ENCODE results near the gene RNF125.
"Not testable (repeated sequence)": the region's sequence is repeated elsewhere in the genome, so short reads cannot be mapped to it uniquely, and the experiment has no call there.

Gene RNF125

DNA sequence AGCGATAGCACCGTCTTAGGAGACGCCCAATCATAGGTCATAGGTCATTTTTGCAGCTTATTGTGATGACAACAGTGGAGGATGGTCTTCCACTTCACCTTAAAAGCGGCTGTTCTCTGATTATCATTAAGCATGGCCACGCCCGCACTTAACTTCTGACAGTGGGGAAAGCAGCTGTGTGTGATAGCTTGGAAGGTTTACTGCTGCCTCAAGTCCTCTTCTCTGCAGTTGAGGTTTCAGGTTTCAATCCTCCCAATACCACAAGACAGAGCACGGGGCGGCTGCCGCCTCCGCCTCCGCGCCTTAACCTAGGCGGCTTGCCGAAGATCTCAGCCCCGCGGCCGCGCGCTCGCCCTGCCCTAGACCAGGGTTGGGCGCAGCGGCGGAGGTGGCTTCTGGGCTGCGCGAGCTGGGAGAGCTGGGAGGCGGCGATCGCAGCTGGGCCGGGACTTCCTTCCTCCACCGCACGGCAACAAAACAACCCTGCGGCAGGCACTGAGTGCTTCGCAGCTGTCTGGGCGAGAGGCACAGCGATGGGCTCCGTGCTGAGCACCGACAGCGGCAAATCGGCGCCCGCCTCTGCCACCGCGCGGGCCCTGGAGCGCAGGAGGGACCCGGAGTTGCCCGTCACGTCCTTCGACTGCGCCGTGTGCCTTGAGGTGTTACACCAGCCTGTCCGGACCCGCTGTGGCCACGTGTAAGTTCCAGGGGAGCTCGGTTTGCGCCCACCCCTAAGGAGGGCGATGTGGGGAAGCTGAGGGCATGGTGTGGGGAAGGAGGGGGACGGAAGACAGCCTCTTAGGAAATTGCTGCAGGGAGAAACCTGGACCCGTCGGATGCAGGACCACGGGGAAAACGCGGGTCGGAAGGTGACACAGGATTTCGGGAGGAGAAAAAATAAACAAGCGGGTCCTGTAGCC, at the start of gene RNF125:
Gene RNF125 (plus strand): TSS at position 495 of the 920 bp plus-strand sequence. CDS start 39 bp downstream, at position 534.
- DNase-seq (ENCODE audit: low read depth): peak; percentile 60

DNA sequence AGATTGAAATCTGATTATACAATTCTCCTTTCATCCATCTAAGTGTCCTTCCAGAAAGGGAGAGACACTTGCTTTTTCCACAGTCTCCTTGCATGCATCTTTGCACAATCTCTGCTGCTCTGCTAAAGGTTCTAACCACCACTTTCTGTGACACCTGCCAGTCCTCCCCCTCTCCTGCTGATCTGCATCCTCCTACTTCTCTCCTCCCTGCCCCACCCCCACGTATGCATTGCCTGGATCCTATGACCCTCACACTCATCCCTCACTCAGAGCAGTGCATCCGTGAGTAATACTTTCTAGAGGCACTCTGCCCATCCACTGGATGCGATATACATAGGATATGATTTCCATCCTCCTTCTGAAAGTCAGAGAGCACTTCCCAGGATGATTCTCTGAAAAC, 48.0 kb upstream of the RNF125 start:
- no peak for DNase-seq (ENCODE audit: low read depth)

DNA sequence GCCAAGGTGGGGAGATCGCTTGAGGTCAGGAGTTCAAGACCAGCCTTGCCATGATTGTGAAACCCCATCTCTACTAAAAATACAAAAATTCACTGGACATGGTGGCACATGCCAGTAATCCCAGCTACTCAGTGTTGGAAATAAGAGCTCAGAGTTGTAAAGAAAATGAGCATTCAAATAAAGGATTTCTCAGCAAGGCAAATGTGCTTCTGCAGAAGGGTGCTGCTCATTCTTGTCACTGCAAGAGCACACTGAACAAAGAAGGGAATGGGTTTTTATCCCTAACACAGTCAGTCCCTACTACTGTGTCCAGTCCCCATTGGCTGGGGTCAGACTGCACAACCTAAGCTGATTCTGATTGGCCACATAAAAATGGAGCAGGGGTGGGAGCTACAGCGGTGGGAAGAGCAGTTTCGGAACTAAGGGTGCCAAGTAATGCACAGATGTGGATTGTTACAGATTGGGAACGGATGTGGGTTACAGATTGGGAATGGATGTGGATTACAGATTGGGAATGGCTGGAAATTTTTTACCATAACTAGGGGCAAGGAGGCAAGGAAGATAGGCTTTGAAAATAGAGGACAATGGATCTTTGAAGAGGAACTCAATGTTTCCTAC, 44.6 kb upstream of the RNF125 start:
- no peak for DNase-seq (ENCODE audit: low read depth)

DNA sequence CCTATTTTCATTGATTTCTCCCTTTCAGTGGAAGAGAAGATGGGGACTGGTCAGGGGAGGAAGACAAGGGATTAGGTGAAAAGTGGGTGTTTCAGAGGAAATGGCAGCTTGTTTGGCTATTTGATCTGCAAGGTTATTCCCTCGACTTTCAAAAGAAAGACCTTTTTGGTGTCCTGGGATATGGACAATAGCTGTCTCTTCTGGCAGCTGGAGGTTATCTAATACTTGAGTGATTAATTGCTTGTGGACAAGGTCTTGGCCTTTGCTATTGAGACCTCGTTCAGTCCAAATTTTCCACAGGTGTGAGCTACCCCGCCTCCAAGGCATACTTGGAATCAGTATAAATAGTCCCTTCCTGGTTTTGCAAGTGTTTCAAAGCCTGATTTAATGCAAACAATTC, 42.4 kb upstream of the RNF125 start:
- no peak for DNase-seq (ENCODE audit: low read depth)

DNA sequence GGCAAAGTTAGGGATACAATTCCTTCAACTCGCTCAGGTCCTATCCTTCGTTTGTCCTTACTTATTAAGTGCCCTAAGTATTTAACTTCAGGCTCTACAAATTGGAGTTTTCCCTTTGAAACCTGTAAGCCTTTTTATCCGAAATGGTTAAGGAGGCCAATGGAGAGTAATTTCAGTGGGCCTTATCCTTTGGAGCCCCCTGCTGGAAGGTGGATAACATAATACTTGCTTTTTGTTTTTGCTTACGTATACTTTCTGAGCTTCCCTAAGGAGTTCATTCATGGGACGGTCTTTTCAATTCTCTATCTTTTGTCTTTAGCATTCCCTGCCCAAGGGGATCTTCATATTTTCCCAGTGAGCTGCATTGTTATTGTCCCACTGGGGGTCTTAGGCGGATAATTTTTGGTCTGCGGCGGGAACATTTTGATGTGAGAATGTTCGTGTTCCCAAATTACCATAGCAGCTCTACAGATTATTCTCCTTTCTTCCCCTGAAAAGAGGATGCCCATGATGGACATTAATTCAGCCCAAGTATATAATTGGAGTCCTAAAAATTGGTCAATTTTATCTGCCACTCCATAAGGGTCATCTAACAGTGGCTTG, 41.3 kb upstream of the RNF125 start:
- peak; percentile 28 for DNase-seq (ENCODE audit: low read depth)

DNA sequence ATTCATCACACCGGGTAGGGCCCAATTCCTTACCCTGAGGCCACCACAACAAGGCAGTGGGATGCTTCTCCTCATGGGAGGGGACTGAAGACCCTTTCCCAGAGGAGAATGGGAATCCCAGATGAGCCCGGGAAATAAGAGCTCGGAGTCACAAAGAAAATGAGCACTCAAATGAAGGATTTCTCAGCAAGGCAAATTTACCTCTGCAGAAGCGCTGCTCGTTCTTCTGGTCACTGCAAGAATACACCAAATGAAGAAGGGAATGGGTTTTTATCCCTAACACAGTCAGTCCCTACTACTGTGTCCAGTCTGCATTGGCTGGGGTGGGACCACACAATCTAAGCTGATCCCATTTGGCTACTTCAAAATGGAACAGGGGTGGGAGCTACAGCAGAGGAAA, 40.0 kb upstream of the RNF125 start:
- no peak for DNase-seq (ENCODE audit: low read depth)

DNA sequence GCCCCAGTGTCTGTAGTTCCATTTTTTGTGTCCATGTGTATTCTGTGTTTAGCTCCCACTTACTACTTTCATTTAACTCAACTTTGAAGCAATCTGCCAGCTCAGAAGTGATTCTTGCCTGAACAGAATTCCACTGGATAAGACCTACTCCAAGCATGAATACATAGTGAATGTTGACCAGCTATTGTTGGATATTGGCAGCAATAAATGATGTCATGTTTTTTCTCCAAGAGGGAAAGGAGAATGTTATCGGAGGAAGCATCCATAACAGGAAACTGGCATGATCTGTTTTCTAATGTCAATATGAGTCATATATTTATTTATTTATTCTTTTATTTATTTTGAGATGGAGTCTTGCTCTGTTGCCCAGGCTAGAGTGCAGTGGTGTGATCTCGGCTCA, 38.9 kb upstream of the RNF125 start:
- DNase-seq (ENCODE audit: low read depth): no peak

DNA sequence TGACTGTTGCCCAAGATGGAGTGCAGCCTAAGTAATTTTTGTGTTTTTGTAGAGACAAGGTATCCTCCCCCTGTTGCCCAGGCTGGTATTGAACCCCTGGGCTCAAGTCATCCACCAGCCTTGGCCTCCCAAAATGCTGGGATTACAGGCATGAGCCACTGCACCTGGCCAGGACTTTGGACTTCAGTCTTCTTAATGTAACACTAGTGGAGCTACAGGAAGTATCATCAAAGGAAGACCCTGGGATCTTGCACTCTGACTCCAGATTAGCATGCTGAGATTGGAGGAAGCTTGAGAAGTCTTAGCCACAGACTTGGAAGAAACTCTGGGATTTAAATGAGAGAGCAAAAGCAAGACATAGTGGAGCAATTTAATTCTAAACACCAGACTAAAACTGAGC, 37.8 kb upstream of the RNF125 start:
- DNase-seq (ENCODE audit: low read depth): no peak

DNA sequence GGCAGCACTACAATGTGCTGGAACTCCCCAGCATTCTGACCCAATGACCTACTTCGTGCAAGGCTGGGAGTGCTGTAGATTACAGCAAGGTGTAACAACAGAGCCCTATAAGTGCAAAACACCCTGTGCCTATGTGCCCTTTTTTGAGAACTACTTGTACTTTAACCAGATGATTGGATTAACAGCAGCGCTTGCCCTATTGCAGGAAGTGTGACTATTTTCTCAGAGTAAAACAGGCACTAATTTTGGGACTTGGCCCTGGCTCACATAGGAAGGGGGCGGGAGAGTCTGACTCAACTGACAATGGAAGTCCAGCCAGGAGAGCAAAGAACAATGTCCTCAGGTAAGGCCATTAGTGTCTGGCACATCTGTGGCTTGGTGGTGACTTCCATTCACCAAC, 35.6 kb upstream of the RNF125 start:
- no peak for DNase-seq (ENCODE audit: low read depth)

DNA sequence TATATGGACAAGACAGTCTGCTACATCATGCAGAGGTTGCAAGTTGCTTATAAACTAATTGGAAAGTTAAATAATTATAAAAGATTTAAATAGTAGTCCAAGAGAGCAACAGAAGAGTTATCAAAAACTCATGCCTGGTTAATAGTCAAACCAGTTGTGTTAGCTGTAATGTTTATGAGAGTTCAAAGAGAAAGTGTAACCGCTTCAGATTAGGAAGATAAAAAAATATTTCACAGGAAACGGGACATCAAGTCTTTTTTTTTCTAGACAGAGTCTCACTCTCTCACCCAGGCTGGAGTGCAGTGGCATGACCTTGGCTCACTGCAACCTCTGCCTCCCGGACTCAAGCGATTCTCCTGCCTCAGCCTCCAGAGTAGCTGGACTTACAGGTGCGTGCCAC, 34.6 kb upstream of the RNF125 start:
- no peak for DNase-seq (ENCODE audit: low read depth)

DNA sequence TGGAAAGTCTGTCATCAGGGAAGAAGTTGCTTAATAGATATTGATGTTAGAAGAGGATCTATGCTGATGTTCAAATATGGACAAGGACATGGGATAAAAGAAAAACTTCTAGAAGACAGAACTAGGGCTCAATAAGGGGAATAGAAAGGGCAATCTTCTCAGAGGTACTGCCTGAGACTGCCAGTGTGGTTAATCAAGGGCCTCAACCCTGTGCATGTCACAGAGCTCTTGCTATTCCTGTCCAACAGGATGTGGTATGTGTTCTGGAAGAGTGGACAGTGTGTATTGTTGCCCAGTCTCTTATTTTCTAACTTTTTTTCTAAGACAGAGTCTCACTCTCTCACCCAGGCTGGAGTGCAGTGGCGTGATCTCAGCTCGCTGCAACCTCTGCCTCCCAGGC, 27.8 kb upstream of the RNF125 start:
- DNase-seq (ENCODE audit: low read depth): no peak

DNA sequence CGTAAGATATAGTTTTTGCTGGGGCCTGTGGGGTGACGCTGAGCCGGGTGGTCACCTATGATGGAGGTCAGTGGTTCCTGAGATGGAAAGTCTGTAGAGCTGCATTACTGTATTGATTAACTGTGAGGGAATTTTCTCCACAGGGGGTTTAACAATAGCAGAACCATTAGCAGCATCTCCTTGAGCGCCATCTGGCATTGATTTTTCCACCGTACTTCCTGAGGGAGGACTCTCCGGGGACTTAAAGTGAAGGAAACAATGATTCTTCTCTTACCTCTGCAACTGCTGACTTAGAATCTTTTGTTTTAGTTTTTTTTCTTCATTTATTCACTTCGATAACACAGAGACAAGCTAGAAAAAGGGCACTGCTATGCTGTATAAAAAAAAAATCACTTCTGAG, 22.6 kb upstream of the RNF125 start:
- no peak for DNase-seq (ENCODE audit: low read depth)

DNA sequence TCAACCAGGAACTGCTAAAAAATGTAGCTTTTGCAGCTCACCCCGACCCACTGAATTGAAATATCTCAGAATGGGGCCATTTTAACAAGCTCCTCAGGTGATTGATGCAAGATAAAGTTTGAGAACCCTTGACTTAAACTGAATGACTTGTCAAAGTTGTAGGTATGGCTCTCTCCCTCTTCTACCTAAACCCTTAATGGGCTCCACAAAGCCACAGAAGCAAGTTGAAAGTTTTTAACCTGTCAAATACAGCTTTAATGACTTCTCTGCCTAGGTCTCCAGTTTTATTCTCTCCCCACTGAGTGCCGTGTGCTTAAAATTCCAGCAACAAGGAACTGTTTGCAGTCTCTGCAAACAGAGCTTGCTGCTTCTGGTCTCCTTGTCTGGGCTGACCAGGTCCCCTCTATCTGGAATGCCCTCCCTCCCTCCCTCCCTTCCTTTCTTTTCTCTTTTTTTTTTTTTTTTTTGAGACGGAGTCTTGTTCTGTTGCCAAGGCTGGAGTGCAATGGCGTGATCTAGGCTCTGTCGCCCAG, 19.7 kb upstream of the RNF125 start:
- no peak for DNase-seq (ENCODE audit: low read depth)

DNA sequence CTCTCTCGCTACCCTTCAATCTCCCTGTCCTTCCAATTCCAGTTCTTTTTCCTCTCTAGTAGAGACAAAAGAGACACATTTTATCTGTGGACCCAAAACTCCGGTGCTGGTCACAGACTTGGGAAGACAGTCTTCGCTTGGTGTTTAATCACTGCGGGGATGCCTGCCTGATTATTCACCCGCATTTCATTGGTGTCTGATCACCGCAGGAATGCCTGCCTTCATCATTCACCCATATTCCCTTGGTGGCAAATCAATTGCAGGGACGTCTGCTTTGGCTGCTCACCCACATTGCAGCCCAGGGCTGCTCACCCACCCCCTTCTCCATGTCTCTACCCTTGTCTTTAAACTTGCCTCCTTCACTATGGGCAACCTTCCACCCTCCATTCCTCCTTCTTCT, 17.5 kb upstream of the RNF125 start:
- DNase-seq (ENCODE audit: low read depth): not testable (repeated sequence)

DNA sequence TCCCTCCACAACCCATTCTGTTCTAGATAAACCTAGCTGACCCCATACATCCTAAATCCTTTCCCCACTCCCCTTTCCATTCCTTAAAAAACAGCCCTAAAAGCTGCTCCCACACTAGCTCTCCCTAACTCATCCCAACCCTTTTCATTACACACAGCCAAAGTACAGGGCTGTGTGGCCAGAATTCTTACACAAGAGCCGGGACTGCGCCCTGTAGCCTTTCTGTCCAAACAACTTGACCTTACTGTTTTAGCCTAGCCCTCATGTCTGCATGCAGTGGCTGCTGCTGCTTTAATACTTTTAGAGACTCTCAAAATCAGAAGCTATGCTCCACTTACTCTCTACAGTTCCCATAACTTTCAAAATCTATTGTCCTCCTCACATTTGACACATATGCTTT, 14.8 kb upstream of the RNF125 start:
- not testable (repeated sequence) for DNase-seq (ENCODE audit: low read depth)

DNA sequence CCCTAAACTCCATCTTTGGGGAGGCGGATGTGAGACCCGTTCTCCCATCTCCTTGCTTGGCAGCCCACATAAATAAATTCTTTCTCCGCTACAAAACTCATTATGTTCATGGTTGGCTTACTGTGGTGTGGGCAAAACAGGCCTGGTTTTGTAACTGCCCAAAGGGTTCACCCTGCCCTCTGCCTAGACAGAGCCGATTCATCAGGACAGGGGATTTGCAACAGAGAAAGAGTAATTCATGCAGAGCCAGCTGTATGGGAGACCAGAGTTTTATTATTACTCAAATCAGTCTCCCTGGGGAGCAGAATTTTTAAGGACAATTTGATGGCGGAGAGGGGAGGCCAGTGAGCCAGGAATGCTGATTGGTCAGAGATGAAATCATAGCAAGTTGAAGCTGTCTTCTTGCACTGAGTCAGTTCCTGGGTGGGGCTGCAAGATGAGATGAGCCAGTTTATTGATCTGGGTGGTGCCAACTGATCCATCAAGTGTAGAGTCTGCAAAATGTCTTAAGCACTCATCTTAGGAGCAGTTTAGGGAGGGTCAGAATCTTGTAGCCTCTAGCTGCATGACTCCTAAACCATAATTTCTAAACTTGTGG, 8.4 kb upstream of the RNF125 start:
- DNase-seq (ENCODE audit: low read depth): no peak

DNA sequence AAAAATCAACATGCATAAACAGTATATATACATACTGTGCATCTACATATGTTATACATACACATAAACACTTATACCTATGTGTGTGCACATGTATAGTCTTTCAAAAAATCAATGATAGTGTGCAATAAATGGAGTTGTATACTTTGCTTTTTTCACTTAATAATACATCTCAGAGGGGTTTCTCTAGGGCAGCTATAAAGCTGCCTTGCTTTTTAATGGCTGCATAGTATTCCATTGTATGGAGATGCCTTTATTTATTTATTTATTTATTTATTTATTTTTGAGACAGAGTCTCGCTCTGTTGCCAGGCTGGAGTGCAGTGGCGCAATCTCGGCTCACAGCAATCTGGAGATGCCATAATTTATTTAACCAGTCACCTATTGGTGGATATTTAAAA, 7.4 kb upstream of the RNF125 start:
- no peak for DNase-seq (ENCODE audit: low read depth)

DNA sequence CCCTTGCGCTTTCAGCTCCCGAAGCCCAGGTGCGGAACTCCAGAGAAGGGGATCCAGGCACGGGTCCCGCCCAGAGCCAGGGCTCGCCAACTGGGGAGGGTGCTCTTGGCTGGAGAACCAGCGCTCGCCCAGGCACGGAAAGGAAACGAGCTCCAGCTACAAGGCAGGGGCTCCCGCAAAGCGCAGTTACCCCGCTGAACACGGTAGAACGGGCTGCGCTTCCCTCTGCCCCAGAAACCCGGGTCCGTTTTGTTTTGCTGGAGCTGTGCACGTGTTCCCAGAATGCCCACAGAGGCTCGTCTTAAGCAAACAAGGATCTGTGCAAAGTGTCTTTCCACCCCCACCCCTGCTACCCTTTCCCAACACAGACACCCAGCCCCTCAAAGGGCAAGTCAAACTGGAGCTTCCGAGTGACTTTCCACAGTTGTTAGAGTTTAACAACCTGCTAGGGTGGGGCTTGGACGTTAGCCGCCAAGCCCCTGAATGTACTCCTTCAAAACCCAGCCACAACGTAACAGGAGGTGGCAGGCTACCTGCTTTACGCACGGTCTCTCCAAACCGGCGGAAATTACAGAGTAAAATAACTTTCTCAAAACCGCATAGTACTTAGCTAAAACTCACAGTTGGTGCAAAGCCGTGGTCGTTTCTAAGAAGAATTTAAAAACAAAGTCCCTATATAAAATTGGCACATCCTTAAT, 775 bp downstream of the RNF125 start:
- DNase-seq (ENCODE audit: low read depth): no peak

DNA sequence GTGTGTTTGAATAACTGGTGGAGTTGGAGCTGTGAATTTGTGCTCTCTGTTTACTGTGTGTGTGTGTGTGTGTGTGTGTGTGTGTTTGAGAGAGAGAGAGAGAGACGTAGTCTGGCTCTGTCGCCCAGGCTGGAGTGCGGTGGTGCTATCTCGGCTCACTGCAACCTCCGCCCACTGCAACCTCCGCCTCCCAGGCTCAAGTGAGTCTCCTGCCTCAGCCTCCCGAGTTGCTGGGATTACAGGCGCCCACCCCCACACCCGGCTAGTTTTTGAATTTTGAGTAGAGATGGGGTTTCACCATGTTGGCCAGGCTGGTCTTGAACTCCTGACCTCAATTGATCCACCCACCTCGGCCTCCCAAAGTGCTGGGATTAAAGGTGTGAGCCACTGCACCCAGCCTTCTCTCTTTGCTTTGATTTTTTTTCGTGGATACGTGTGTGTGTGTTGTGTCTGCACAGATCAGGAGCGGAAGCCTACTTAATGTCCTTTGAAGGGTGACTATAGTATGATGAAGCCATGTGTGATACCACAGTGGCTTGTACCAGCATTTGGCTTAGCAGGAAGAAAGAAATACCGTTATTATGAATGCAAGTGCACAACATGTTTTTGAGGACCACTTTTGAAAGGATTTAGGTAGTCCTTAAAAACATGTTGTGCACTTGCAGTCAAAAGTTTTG, 1.5 kb downstream of the RNF125 start:
- DNase-seq (ENCODE audit: low read depth): not testable (repeated sequence)

DNA sequence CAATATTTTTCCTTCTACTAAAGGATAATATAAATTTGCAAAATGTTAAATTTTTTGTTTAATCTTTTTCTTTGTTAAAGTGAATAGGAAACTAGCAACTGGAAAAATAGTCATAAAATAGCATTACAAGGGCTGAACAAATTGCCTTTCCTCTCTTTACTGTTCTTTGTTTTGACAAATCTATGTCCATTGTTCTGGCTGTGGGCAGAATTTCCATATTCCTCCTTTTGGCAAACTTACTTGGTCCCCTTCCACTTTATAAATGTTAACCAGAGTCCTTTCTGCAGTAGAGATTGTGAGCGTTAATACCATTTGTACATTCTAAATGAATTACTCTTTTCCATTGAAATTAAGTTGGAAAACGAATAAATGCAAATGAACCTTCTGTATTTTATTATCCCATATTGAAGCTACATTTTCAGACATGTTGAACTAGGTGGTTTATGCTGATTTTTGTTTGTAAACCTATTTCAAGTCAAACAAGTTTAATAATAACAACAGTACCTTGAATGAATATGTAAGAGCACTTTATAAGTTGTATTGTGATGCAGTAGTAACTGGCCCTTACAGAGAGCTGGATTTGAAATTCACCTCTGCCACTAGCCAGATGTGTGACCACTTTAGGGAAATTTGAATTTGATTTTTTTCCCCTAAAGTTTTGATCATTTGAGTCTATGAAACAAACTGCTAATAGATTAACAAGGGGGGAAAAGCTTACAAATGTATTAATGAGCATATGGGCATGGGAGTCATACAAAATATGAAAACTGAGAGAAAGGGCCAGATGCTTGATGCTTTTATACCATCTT, 3.3 kb downstream of the RNF125 start:
- DNase-seq (ENCODE audit: low read depth): no peak

All from fibroblast of gingiva (primary cell).